HFFc6 (cell line): ENCODE measurements around the gene APC2. TPM values are rescaled to one million over a fixed set of nuclear protein-coding genes. Genes with fewer than 3 reads are reported as not detected.

Experiments
- DNase-seq: peaks from one replicate; pipeline ENCODE4 v3.0.0-alpha.2; 2018
- H3K27ac Mint-ChIP-seq: 2 replicates; pipeline ENCODE4 v1.8.0; 2020; ENCODE audit warnings: mild to moderate bottlenecking, mixed read lengths
- H3K27me3 Mint-ChIP-seq: 2 replicates; pipeline ENCODE4 v1.8.0; 2021; ENCODE audit warnings: mild to moderate bottlenecking, moderate library complexity, mixed read lengths; ENCODE audit not compliant: insufficient read depth
- H3K36me3 Mint-ChIP-seq: 2 replicates; pipeline ENCODE4 v1.8.0; 2021; ENCODE audit warnings: low read depth, mixed read lengths
- H3K4me1 Mint-ChIP-seq: 2 replicates; pipeline ENCODE4 v1.8.0; 2020; ENCODE audit warnings: low read depth, mixed read lengths
- H3K4me3 Mint-ChIP-seq: 2 replicates; pipeline ENCODE4 v1.8.0; 2020; ENCODE audit warnings: mild to moderate bottlenecking, moderate library complexity, mixed read lengths
- H3K9me3 Mint-ChIP-seq: 2 replicates; pipeline ENCODE4 v1.8.0; 2020; ENCODE audit warnings: mild to moderate bottlenecking, mixed read lengths
- CTCF ChIP-seq: fragments of 200-600 bp; sonication (generic); IDR thresholded peaks from 2 replicates; pipeline ENCODE4 v1.5.0; 2021; ENCODE audit warnings: antibody characterized with exemption, mild to moderate bottlenecking
- total RNA-seq, 6 experiments: library from RNA; stranded (reverse); fragmentation: NEBNext Ultra II Directional; extraction: Animal tissue kit (Norgen Biotek cat#: 25700); gene quantifications; 2 replicates in 1 of 6; 3 replicates in 5 of 6; pipeline ENCODE4 v1.2.3, GENCODE V29; 2021

APC2 gene
- total RNA-seq, 6 experiments from 2014 or later = 0.18 to 0.47 (median 0.32) TPM

- Mint-ChIP-seq H3K27ac (peak overlapping the region; percentile 25; the same call in 1 of the 2 replicates), H3K9me3 (no peaks in the 10 kb centered on the region), H3K4me1 (peaks cover 20% of the 10 kb centered on the region), H3K27me3 (0 out of 2 replicates have a peak, but pooled peaks cover under 1% of the 10 kb centered on the region), H3K4me3 (peak overlapping the region; percentile 68), H3K36me3 (no peaks in the 10 kb centered on the region; the same call in 1 of the 2 replicates)
- DNase-seq = no peak
- TF ChIP-seq CTCF = no peak
These were observed 47.4 kb upstream of the APC2 start for GRCh38 chr19:1402411-1403070.

- no peaks in the 10 kb centered on the region for H3K27me3 Mint-ChIP-seq
- peak overlapping the region; percentile 80 for H3K4me3 Mint-ChIP-seq
- peaks cover 6% of the 10 kb centered on the region for H3K36me3 Mint-ChIP-seq
- H3K4me1 Mint-ChIP-seq = peaks cover 48% of the 10 kb centered on the region
- peak overlapping the region; percentile 68 for H3K27ac Mint-ChIP-seq
- no peaks in the 10 kb centered on the region for H3K9me3 Mint-ChIP-seq
- peak; percentile 74 for TF ChIP-seq CTCF
- peak; percentile 97 for DNase-seq
These were observed 43.0 kb upstream of the APC2 start for GRCh38 chr19:1406774-1407527.

- DNase-seq = no peak
- Mint-ChIP-seq H3K4me1 (peaks cover 46% of the 10 kb centered on the region), H3K4me3 (peak within 1 kb of the TSS; percentile 98), H3K36me3 (peaks cover 6% of the 10 kb centered on the region), H3K27ac (peak within 1 kb of the TSS; percentile 94), H3K27me3 (no peaks in the 10 kb centered on the region), H3K9me3 (no peaks in the 10 kb centered on the region)
- no peak for TF ChIP-seq CTCF
These were observed 42.2 kb upstream of the APC2 start, which contains the start of gene DAZAP1 for GRCh38 chr19:1407528-1408299. TSS of gene DAZAP1 (plus strand) at chr19:1407586. CDS start at chr19:1407774, 188 bp downstream.

GRCh38 chr19:1408300-1409203, 41.4 kb upstream of the APC2 start:
- Mint-ChIP-seq H3K27me3 (no peaks in the 10 kb centered on the region), H3K27ac (peak overlapping the region; percentile 94), H3K9me3 (no peaks in the 10 kb centered on the region), H3K4me3 (peak overlapping the region; percentile 98), H3K4me1 (peaks cover 39% of the 10 kb centered on the region), H3K36me3 (peaks cover 6% of the 10 kb centered on the region)
- no peak for TF ChIP-seq CTCF
- peak; percentile 41 for DNase-seq
